IMR-90 (cell line): ENCODE data around the gene PHKB. TPM values are rescaled to one million over a fixed set of nuclear protein-coding genes. Genes with fewer than 3 reads are reported as not detected.
A peak's percentile ranks its signal among the peaks of the same experiment; 100 is the strongest.

Experiments used
- ATAC-seq: fragments of 200-7000 bp; cut with Tn5 transposase; 2 replicates; pipeline ENCODE4 v1.9.1; 2020; ENCODE audit warnings: low read depth, mild to moderate bottlenecking, moderate library complexity
- BruUV-seq: library from RNA; stranded (reverse); fragments of 400-500 nt; replicated peaks from 2 replicates; lab custom pipeline; 2021; lab: Mats Ljungman, UMichigan
- CTCF ChIA-PET: fragments of 300-600 bp; formaldehyde crosslinking; extraction: SDS; loops from one replicate; lab custom pipeline; 2021; ENCODE audit warnings: antibody characterized with exemption; lab: Yijun Ruan, JAX
- POLR2A ChIA-PET: fragments of 300-600 bp; sonication (Branson Sonifier 250); formaldehyde crosslinking; loops from one replicate; lab custom pipeline; 2022; ENCODE audit warnings: antibody characterized with exemption; ENCODE audit not compliant: unreplicated experiment; lab: Charles Lee
- DNase-seq: peaks from one replicate; pipeline ENCODE4 v3.0.0; 2013
- H2AFZ ChIP-seq: replicated peaks from 2 replicates; pipeline ENCODE3; 2013; ENCODE audit warnings: low read length, mild to moderate bottlenecking; ENCODE audit not compliant: poor library complexity
- H2AK5ac ChIP-seq: 2 replicates; pipeline ENCODE4 v1.6.1; 2013; ENCODE audit warnings: low read depth, low read length, inconsistent platforms
- H2AK9ac ChIP-seq: replicated peaks from 2 replicates; pipeline ENCODE3; 2013; ENCODE audit warnings: mild to moderate bottlenecking, low read depth, low read length, moderate library complexity; ENCODE audit not compliant: poor library complexity
- H2BK120ac ChIP-seq: 2 replicates; pipeline ENCODE4 v1.6.1; 2013; ENCODE audit warnings: low read depth, low read length, inconsistent platforms
- H2BK15ac ChIP-seq: 3 replicates; pipeline ENCODE4 v1.6.1; 2013; ENCODE audit warnings: low read depth, low read length, inconsistent platforms
- H2BK20ac ChIP-seq: 2 replicates; pipeline ENCODE4 v1.6.1; 2013; ENCODE audit warnings: low read depth, mild to moderate bottlenecking, inconsistent platforms, low read length, moderate library complexity
- H2BK5ac ChIP-seq: 2 replicates; pipeline ENCODE4 v1.6.1; 2013; ENCODE audit warnings: mild to moderate bottlenecking, low read depth, low read length, inconsistent platforms; ENCODE audit not compliant: poor library complexity, severe bottlenecking
- H3K14ac ChIP-seq: replicated peaks from 2 replicates; pipeline ENCODE4 v1.6.1; 2013; ENCODE audit warnings: low read depth, low read length, inconsistent platforms
- H3K18ac ChIP-seq: 2 replicates; pipeline ENCODE4 v1.6.1; 2013; ENCODE audit warnings: low read depth, low read length, control low read depth
- H3K23ac ChIP-seq: 2 replicates; pipeline ENCODE4 v1.6.1; 2013; ENCODE audit warnings: low read depth, low read length, inconsistent platforms
- H3K27ac ChIP-seq: 2 replicates; pipeline ENCODE4 v1.5.1; 2013; ENCODE audit warnings: mild to moderate bottlenecking, control low read depth, low read length; ENCODE audit not compliant: insufficient read depth
- H3K27me3 ChIP-seq: 2 replicates; pipeline ENCODE4 v1.6.1; 2013; ENCODE audit warnings: low read length; ENCODE audit not compliant: control insufficient read depth, insufficient read depth
- H3K36me3 ChIP-seq: 2 replicates; pipeline ENCODE4 v1.6.1; 2013; ENCODE audit warnings: low read length, mixed read lengths; ENCODE audit not compliant: control insufficient read depth, insufficient read depth
- H3K4ac ChIP-seq: 2 replicates; pipeline ENCODE4 v1.6.1; 2013; ENCODE audit warnings: low read depth, low read length, inconsistent platforms
- H3K4me1 ChIP-seq: 2 replicates; pipeline ENCODE4 v1.6.1; 2013; ENCODE audit warnings: low read length, mixed read lengths; ENCODE audit not compliant: control insufficient read depth, insufficient read depth
- H3K4me2 ChIP-seq: 2 replicates; pipeline ENCODE4 v1.6.1; 2013; ENCODE audit warnings: low read depth, mild to moderate bottlenecking, control low read depth, low read length, moderate library complexity
- H3K4me3 ChIP-seq: 2 replicates; pipeline ENCODE4 v1.5.1; 2013; ENCODE audit warnings: low read depth, mild to moderate bottlenecking, control low read depth, low read length, moderate library complexity; ENCODE audit not compliant: insufficient read depth
- H3K56ac ChIP-seq: 2 replicates; pipeline ENCODE4 v1.6.1; 2013; ENCODE audit warnings: low read length, inconsistent platforms; ENCODE audit not compliant: insufficient read depth; ENCODE audit errors: extremely low read depth
- H3K79me1 ChIP-seq, 2 experiments: 2 replicates each; pipeline ENCODE4 v1.6.1; 2013; ENCODE audit warnings: low read length in 2 of 2, inconsistent platforms in 1 of 2, low read depth in 1 of 2
- H3K9ac ChIP-seq: 2 replicates; pipeline ENCODE4 v1.6.1; 2013; ENCODE audit warnings: low read depth, low read length, control low read depth
- H3K9me1 ChIP-seq: 2 replicates; pipeline ENCODE4 v1.6.1; 2013; ENCODE audit warnings: low read length, inconsistent platforms; ENCODE audit not compliant: insufficient read depth
- H3K9me3 ChIP-seq: 2 replicates; pipeline ENCODE4 v1.6.1; 2013; ENCODE audit warnings: low read length; ENCODE audit not compliant: control insufficient read depth, insufficient read depth
- H4K20me1 ChIP-seq: 2 replicates; pipeline ENCODE4 v1.6.1; 2013; ENCODE audit warnings: low read length, inconsistent platforms; ENCODE audit not compliant: insufficient read depth
- H4K5ac ChIP-seq: 2 replicates; pipeline ENCODE4 v1.6.1; 2013; ENCODE audit warnings: mild to moderate bottlenecking, low read depth, low read length, control low read depth
- H4K8ac ChIP-seq, 2 experiments: 2 replicates each; pipeline ENCODE4 v1.6.1; 2013; ENCODE audit warnings: low read depth in 2 of 2, low read length in 2 of 2, control low read depth in 1 of 2, inconsistent platforms in 1 of 2
- H4K91ac ChIP-seq: 2 replicates; pipeline ENCODE4 v1.6.1; 2013; ENCODE audit warnings: low read depth, low read length, inconsistent platforms; ENCODE audit not compliant: insufficient read depth
- BHLHE40 ChIP-seq: fragments of 150-350 bp; IDR thresholded peaks from 2 replicates; pipeline ENCODE4 v1.6.1; 2016; ENCODE audit warnings: mild to moderate bottlenecking, low read depth, low read length
- CEBPB ChIP-seq: IDR thresholded peaks from 2 replicates; pipeline ENCODE4 v1.6.1; 2012; ENCODE audit warnings: low read depth, low read length, improper control_type of control experiment
- CHD1 ChIP-seq: IDR thresholded peaks from 2 replicates; pipeline ENCODE4 v1.6.1; 2012; ENCODE audit warnings: low read depth, low read length, improper control_type of control experiment
- FOS ChIP-seq: fragments of 150-350 bp; IDR thresholded peaks from 2 replicates; pipeline ENCODE4 v1.6.1; 2016; ENCODE audit warnings: low read depth, low read length
- MAFK ChIP-seq: IDR thresholded peaks from 2 replicates; pipeline ENCODE4 v1.6.1; 2012; ENCODE audit warnings: low read depth, low read length, improper control_type of control experiment
- MAZ ChIP-seq: IDR thresholded peaks from 2 replicates; pipeline ENCODE4 v1.6.1; 2012; ENCODE audit warnings: low read depth, mild to moderate bottlenecking, low read length, improper control_type of control experiment, moderate library complexity, borderline replicate concordance
- MXI1 ChIP-seq: IDR thresholded peaks from 2 replicates; pipeline ENCODE4 v1.6.1; 2012; ENCODE audit warnings: low read depth, mild to moderate bottlenecking, low read length, moderate library complexity, borderline replicate concordance
- NFE2L2 ChIP-seq: fragments of 150-350 bp; IDR thresholded peaks from 2 replicates; pipeline ENCODE4 v1.6.1; 2016; ENCODE audit warnings: low read depth, mild to moderate bottlenecking, low read length
- POLR2A ChIP-seq: IDR thresholded peaks from 2 replicates; pipeline ENCODE4 v1.6.1; 2012; ENCODE audit warnings: mild to moderate bottlenecking, low read depth, low read length
- RAD21 ChIP-seq: IDR thresholded peaks from 2 replicates; pipeline ENCODE4 v1.6.1; 2012; ENCODE audit warnings: low read length, improper control_type of control experiment
- RCOR1 ChIP-seq: IDR thresholded peaks from 2 replicates; pipeline ENCODE4 v1.6.1; 2012; ENCODE audit warnings: mild to moderate bottlenecking, low read length, improper control_type of control experiment; ENCODE audit not compliant: insufficient replicate concordance
- RFX5 ChIP-seq: IDR thresholded peaks from 2 replicates; pipeline ENCODE4 v1.8.0; 2012; ENCODE audit warnings: low read depth, mild to moderate bottlenecking, low read length, moderate library complexity
- SMC3 ChIP-seq: fragments of 150-350 bp; IDR thresholded peaks from 2 replicates; pipeline ENCODE4 v1.6.1; 2016; ENCODE audit warnings: low read depth, mild to moderate bottlenecking, antibody characterized with exemption, low read length, moderate library complexity
- dilution Hi-C: fragments of 300-500 bp; cut with HindIII; formaldehyde crosslinking; loops from one replicate; pipeline ENCODE4 v1.14.3; 2018; ENCODE audit warnings: low sequenced_read_pairs; ENCODE audit not compliant: unreplicated experiment
- in situ Hi-C: fragments of 300-500 bp; cut with MboI; formaldehyde crosslinking; loops from 3 replicates; pipeline ENCODE4 v1.14.3; 2019; ENCODE audit warnings: low sequenced_read_pairs, inconsistent platforms, mixed read lengths
- intact Hi-C: fragments of 100-400 bp; cut with micrococcal nuclease; formaldehyde crosslinking; loops from 2 replicates; pipeline ENCODE4 v1.10.0; 2022
- polyA plus RNA-seq, 3 experiments: library from polyadenylated mRNA; depleted of rRNA; stranded (reverse); fragments of >200 nt; gene quantifications; 2 replicates each; pipeline ENCODE4 v1.2.3, GENCODE V29; 2012; ENCODE audit warnings: low replicate concordance in 1 of 3
- total RNA-seq: library from RNA; depleted of rRNA; stranded (reverse); fragments of >200 nt; gene quantifications from 2 replicates; pipeline ENCODE4 v1.2.3, GENCODE V29; 2012
- TF ChIP-seq, protein P1 (sequence below): fragments of 150-350 bp; IDR thresholded peaks from 2 replicates; pipeline ENCODE4 v1.6.1; 2017; ENCODE audit warnings: mild to moderate bottlenecking, antibody characterized with exemption, low read length, low read depth
- TF ChIP-seq, protein P2 (sequence below): fragments of 150-350 bp; IDR thresholded peaks from 2 replicates; pipeline ENCODE4 v1.6.1; 2016; ENCODE audit warnings: low read depth, mild to moderate bottlenecking, low read length, moderate library complexity, borderline replicate concordance
- TF ChIP-seq, protein P3 (sequence below): conservative IDR thresholded peaks from 2 replicates; pipeline ENCODE4 v1.5.1; 2012; ENCODE audit warnings: mild to moderate bottlenecking, low read depth, low read length, improper control_type of control experiment

PHKB gene
- total and polyA plus RNA-seq, 2 of the 4 experiments (the other 2 are of a cell fraction), result 24.2 to 58.6 TPM

DNA sequence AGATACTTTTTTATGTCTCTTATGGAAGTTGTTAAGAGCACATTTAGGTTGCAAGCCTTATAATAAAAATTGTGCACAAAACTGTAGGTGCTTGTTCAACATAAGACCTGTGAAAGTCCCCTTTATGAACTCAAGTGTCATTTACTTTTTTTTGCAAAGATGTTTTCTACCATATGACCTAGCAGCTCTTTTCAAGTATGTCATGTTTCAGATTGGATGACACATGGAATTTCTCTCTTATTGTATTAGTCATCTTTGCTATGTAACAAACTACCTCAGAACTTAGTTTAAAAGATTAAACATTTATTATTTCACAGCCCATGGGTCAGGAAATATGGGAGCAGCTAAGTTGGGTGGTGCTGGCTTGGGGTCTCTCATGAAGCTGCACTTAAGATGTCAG, 57.9 kb downstream of the PHKB start:
- DNase-seq (peak; percentile 31), ATAC-seq (no peak)
- H4K5ac ChIP-seq, result no peak overlapping the region
- peak overlapping the region; percentile 1 for H2BK5ac ChIP-seq
- H3K4me2 ChIP-seq, result no peak overlapping the region
- H3K56ac ChIP-seq, result no peak overlapping the region
- no peaks in the 10 kb centered on the region for H3K9me1 ChIP-seq
- intact Hi-C loops (no loop called here), dilution Hi-C loops (no loop called here), in situ Hi-C loops (no loop called here)
- H4K91ac ChIP-seq, result no peak overlapping the region
- H3K27me3 ChIP-seq, result no peaks in the 10 kb centered on the region
- H2AK5ac ChIP-seq, result no peak overlapping the region
- ChIA-PET CTCF (interaction anchor here (0.6 to 1.1 kb wide), 2 partner anchors 9 to 375 kb away, joined by 3 read pairs; partner anchors contain the start of gene NETO2), POLR2A (no interaction called here)
- H3K9ac ChIP-seq, result no peak overlapping the region
- H2AK9ac ChIP-seq, result no peak overlapping the region
- H3K4me3 ChIP-seq, result no peak overlapping the region
- no peak overlapping the region for H2BK20ac ChIP-seq
- peaks cover 0 to 4% of the 10 kb centered on the region in 2 experiments; a peak in 1 of 4 replicates for H3K79me1 ChIP-seq
- H3K9me3 ChIP-seq, result no peaks in the 10 kb centered on the region
- H4K20me1 ChIP-seq, result no peaks in the 10 kb centered on the region; the same call in 1 of the 2 replicates
- no peaks in the 10 kb centered on the region for H3K4me1 ChIP-seq
- H2BK120ac ChIP-seq, result no peak overlapping the region
- H3K23ac ChIP-seq, result no peak overlapping the region
- H2BK15ac ChIP-seq, result no peak overlapping the region
- H3K27ac ChIP-seq, result no peak overlapping the region
- TF ChIP-seq MAFK (no peak), FOS (no peak), RCOR1 (no peak), NFE2L2 (no peak), MAZ (no peak), BHLHE40 (no peak), RFX5 (no peak), MXI1 (no peak), RAD21 (no peak), CHD1 (no peak), SMC3 (no peak), POLR2A (no peak), CEBPB (no peak)
- TF ChIP-seq, protein P1, sequence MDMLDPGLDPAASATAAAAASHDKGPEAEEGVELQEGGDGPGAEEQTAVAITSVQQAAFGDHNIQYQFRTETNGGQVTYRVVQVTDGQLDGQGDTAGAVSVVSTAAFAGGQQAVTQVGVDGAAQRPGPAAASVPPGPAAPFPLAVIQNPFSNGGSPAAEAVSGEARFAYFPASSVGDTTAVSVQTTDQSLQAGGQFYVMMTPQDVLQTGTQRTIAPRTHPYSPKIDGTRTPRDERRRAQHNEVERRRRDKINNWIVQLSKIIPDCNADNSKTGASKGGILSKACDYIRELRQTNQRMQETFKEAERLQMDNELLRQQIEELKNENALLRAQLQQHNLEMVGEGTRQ, result no peak
- TF ChIP-seq, protein P2, sequence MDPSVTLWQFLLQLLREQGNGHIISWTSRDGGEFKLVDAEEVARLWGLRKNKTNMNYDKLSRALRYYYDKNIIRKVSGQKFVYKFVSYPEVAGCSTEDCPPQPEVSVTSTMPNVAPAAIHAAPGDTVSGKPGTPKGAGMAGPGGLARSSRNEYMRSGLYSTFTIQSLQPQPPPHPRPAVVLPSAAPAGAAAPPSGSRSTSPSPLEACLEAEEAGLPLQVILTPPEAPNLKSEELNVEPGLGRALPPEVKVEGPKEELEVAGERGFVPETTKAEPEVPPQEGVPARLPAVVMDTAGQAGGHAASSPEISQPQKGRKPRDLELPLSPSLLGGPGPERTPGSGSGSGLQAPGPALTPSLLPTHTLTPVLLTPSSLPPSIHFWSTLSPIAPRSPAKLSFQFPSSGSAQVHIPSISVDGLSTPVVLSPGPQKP, result no peak
- TF ChIP-seq, protein P3, sequence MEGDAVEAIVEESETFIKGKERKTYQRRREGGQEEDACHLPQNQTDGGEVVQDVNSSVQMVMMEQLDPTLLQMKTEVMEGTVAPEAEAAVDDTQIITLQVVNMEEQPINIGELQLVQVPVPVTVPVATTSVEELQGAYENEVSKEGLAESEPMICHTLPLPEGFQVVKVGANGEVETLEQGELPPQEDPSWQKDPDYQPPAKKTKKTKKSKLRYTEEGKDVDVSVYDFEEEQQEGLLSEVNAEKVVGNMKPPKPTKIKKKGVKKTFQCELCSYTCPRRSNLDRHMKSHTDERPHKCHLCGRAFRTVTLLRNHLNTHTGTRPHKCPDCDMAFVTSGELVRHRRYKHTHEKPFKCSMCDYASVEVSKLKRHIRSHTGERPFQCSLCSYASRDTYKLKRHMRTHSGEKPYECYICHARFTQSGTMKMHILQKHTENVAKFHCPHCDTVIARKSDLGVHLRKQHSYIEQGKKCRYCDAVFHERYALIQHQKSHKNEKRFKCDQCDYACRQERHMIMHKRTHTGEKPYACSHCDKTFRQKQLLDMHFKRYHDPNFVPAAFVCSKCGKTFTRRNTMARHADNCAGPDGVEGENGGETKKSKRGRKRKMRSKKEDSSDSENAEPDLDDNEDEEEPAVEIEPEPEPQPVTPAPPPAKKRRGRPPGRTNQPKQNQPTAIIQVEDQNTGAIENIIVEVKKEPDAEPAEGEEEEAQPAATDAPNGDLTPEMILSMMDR, result no peak
- H3K36me3 ChIP-seq, result peaks cover 5% of the 10 kb centered on the region
- H4K8ac ChIP-seq, result no peak overlapping the region
- BruUV-seq, result no TSS peak
- H3K18ac ChIP-seq, result no peak overlapping the region
- no peak overlapping the region for H2AFZ ChIP-seq
- H3K4ac ChIP-seq, result no peak overlapping the region
- H3K14ac ChIP-seq, result 0 out of 2 replicates have a peak overlapping the region, but pooled peaks have one; percentile 40
